GM19455 (cell line): ENCODE results near the gene MAP3K7CL.
"Not testable (repeated sequence)": the region's sequence is repeated elsewhere in the genome, so short reads cannot be mapped to it uniquely, and the experiment has no call there.

ENCODE experiments used
- ATAC-seq: cut with Tn5 transposase; IDR thresholded peaks from one replicate; pipeline ENCODE4 v1.9.1; 2021; ENCODE audit not compliant: unreplicated experiment

MAP3K7CL gene

GRCh38 chr21:29133241-29133640, 2.8 kb downstream of the MAP3K7CL start:
- no peak for ATAC-seq

- no peak for ATAC-seq
Observed at GRCh38 chr21:29133796-29134195, 3.4 kb downstream of the MAP3K7CL start.

GRCh38 chr21:29135481-29135880, 5.0 kb downstream of the MAP3K7CL start:
- ATAC-seq, result no peak

GRCh38 chr21:29136033-29136432, 5.6 kb downstream of the MAP3K7CL start:
- ATAC-seq, result no peak

- ATAC-seq, result no peak
Observed at GRCh38 chr21:29144736-29145353, 14.4 kb downstream of the MAP3K7CL start.

GRCh38 chr21:29145354-29145782, 14.9 kb downstream of the MAP3K7CL start:
- ATAC-seq, result no peak

- ATAC-seq, result no peak
Observed at GRCh38 chr21:29145852-29146453, 15.5 kb downstream of the MAP3K7CL start.

- no peak for ATAC-seq
Observed at GRCh38 chr21:29146726-29147125, 16.3 kb downstream of the MAP3K7CL start.

GRCh38 chr21:29148530-29148929, 18.1 kb downstream of the MAP3K7CL start:
- ATAC-seq, result no peak

- no peak for ATAC-seq
Observed at GRCh38 chr21:29149808-29150425, 19.5 kb downstream of the MAP3K7CL start.

- no peak for ATAC-seq
Observed at GRCh38 chr21:29151931-29152330, 21.5 kb downstream of the MAP3K7CL start.

GRCh38 chr21:29152916-29153315, 22.5 kb downstream of the MAP3K7CL start:
- no peak for ATAC-seq

- ATAC-seq, result no peak
Observed at GRCh38 chr21:29154270-29154669, 23.8 kb downstream of the MAP3K7CL start.

- no peak for ATAC-seq
Observed at GRCh38 chr21:29155118-29155932, 24.9 kb downstream of the MAP3K7CL start.

GRCh38 chr21:29155933-29156260, 25.5 kb downstream of the MAP3K7CL start:
- no peak for ATAC-seq

GRCh38 chr21:29157080-29157479, 26.6 kb downstream of the MAP3K7CL start:
- no peak for ATAC-seq

GRCh38 chr21:29159842-29160241, 29.4 kb downstream of the MAP3K7CL start:
- ATAC-seq, result no peak

- ATAC-seq, result not testable (repeated sequence)
Observed at GRCh38 chr21:29162825-29163224, 32.4 kb downstream of the MAP3K7CL start.

- no peak for ATAC-seq
Observed at GRCh38 chr21:29163341-29164115, 33.1 kb downstream of the MAP3K7CL start.

- ATAC-seq, result no peak
Observed at GRCh38 chr21:29164323-29164942, 34.0 kb downstream of the MAP3K7CL start.

GRCh38 chr21:29166323-29166722, 35.9 kb downstream of the MAP3K7CL start:
- ATAC-seq, result no peak
